HG03575 (cell line): ENCODE results near the gene CDH24.

Experiments
- ATAC-seq: cut with Tn5 transposase; IDR thresholded peaks from one replicate; pipeline ENCODE4 v1.9.1; 2021; ENCODE audit not compliant: unreplicated experiment, insufficient number of reproducible peaks, low FRiP score; ENCODE audit errors: extremely low read depth

Gene CDH24

GRCh38 chr14:23067847-23068788 is 10.8 kb upstream of the CDH24 start:
- no peak for ATAC-seq

GRCh38 chr14:23066855-23067744 is 9.8 kb upstream of the CDH24 start:
- no peak for ATAC-seq

GRCh38 chr14:23066368-23066767 is 9.0 kb upstream of the CDH24 start:
- no peak for ATAC-seq

- no peak for ATAC-seq
These were observed 6.3 kb upstream of the CDH24 start for GRCh38 chr14:23063601-23064000.

- no peak for ATAC-seq
These were observed 4.7 kb upstream of the CDH24 start for GRCh38 chr14:23062002-23062401.

GRCh38 chr14:23060536-23061260 is 3.4 kb upstream of the CDH24 start:
- no peak for ATAC-seq

- ATAC-seq: no peak
These were observed 1.6 kb upstream of the CDH24 start for GRCh38 chr14:23058654-23059504.

GRCh38 chr14:23057757-23058653 is 685 bp upstream of the CDH24 start:
- ATAC-seq: no peak

- no peak for ATAC-seq
These were observed 970 bp downstream of the CDH24 start for GRCh38 chr14:23056145-23056955.

- ATAC-seq: no peak
These were observed 1.6 kb downstream of the CDH24 start for GRCh38 chr14:23055621-23056144.

- ATAC-seq: no peak
These were observed 2.2 kb downstream of the CDH24 start for GRCh38 chr14:23055147-23055550.

- no peak for ATAC-seq
These were observed 3.1 kb downstream of the CDH24 start for GRCh38 chr14:23054000-23054811.

- no peak for ATAC-seq
These were observed 3.9 kb downstream of the CDH24 start for GRCh38 chr14:23053426-23053825.

- no peak for ATAC-seq
These were observed 4.6 kb downstream of the CDH24 start for GRCh38 chr14:23052671-23053070.

GRCh38 chr14:23052182-23052623 is 5.1 kb downstream of the CDH24 start:
- no peak for ATAC-seq
